Measurements from ENCODE around the gene KLC4.

GRCh38 chr6:43014434-43014909, 45.0 kb upstream of the KLC4 start:
- TF ChIP-seq CTCF (IDR thresholded peaks at IDR 0.05) (no peak), POLR2A (IDR thresholded peaks at IDR 0.05) (no peak)
